NCI-H345 treated with DMSO at 0.1 percent for 48 hours (cell line): Measurements from ENCODE around the gene ABCC11.

Source experiments
- DNase-seq: peaks from one replicate; lab custom pipeline; 2025; ENCODE audit not compliant: unreplicated experiment; lab: John Stamatoyannopoulos, UW

ABCC11 gene

GRCh38 chr16:48247311-48247710 lies at the start of gene ABCC11:
Gene ABCC11 (minus strand): TSS chr16:48247539. CDS start chr16:48231921, 15,618 bp downstream.
- no peak for DNase-seq

- DNase-seq, result no peak
These were observed 48.3 kb upstream of the ABCC11 start for GRCh38 chr16:48295488-48296281.

GRCh38 chr16:48294724-48295123 lies 47.4 kb upstream of the ABCC11 start:
- DNase-seq, result no peak

DNA sequence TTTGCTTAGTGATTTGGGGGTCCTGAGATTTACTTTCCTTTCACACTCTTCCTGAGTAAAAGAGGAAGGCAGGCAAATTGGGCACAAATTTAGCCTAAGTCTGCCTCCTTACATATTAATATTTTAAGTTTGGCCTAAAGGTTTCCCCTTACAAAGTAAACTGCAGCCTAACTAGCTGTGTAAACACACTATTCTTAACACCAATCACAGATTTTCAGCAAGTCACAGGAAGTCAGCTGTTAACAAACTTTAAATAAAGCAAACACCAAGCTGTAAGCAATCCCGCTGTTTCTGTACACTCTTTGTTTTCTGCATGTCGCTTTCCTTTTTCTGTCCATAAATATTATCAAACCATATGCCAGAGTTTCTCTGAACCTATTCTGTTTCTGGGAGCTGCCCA lies 45.1 kb upstream of the ABCC11 start:
- no peak for DNase-seq

DNA sequence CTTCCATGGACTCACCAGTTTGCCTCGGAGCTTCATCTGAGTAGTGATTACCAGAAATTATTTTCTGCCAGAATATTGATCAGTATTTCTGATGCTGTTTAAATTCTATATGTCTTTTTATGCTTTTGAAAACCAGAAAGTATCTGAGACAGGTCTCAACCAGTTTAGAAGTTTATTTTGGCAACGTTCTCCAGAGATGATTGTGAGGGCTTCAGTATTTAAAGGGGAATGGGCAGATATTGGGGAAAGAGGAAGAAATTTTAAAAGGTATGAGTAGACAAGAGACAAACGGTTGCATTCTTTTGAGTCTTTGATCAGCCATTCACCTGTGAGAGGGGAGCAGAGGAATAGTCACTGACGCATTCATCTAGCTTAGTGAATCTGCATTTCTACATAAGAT lies 44.4 kb upstream of the ABCC11 start:
- no peak for DNase-seq

DNA sequence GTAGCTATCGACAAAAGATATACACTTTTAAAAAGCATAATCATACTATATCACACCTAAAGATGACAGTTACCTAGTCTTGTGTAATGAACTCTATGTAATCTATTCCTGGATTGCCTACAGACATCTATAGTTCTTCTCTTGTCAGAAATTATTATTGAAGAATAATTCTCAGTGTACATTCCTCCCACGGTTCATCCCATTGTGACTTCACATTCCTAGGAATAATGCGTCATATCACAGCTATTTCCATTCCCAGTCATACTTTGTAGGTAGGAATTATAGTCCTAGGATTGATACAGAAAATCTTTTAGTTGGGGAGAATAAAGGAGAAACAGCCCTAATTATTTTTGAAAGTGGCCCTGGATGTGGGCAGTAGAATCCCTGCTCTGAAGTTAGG lies 44.0 kb upstream of the ABCC11 start:
- no peak for DNase-seq

GRCh38 chr16:48287239-48287638 lies 39.9 kb upstream of the ABCC11 start:
- no peak for DNase-seq

GRCh38 chr16:48284772-48285409 lies 37.6 kb upstream of the ABCC11 start:
- DNase-seq, result no peak

DNA sequence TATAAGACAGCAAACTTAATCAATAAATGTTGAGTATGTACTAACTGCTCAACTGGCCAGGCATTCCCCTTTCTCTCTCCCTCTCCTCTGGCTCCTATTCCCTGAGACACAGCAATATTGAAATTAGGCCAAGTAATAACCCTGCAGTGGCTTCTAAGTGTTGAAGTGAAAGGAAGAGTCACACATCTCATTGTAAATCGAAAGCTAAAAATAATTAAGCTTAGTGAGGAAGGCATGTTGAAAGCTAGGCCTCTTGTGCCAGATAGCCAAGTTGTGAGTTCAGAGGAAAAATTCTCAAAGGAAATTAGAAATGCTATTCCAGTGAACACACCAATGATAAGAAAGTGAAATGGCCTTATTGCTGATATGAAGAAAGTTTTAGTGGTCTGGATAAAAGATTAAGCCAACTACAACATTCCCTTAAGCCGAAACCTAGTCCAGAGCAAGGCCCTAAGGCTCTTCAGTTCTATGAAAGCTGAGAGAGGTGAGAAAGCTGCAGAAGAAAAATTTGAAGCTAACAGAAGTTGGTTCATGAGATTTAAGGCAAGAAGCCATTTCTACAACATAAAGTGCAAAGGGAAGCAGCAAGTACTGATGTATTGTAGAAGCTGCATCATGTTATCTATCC lies 35.4 kb upstream of the ABCC11 start:
- DNase-seq, result no peak

DNA sequence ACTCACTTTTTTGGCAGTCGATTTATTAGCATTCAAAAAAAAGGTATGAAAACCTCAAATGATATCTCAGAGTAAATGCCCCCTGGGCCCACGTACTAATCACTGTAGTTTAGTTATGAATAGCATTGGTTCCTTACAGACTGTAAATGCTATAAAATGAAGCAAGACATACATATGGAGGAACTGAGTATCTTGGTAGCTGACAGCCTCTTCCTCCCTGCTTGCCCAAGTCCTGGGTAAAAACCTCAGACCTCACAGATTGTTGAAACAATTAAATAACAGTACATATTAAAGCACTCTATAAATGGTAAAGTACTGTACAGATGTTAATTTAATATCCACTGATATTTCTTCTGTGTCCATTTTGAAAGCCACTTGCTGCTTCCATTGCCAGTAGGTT lies 33.2 kb upstream of the ABCC11 start:
- no peak for DNase-seq

GRCh38 chr16:48279199-48279598 lies 31.9 kb upstream of the ABCC11 start:
- no peak for DNase-seq

- DNase-seq, result no peak
These were observed 29.8 kb upstream of the ABCC11 start for GRCh38 chr16:48277158-48277557.

- DNase-seq, result no peak
These were observed 28.8 kb upstream of the ABCC11 start for GRCh38 chr16:48276102-48276501.

GRCh38 chr16:48274476-48274875 lies 27.1 kb upstream of the ABCC11 start:
- DNase-seq, result no peak

DNA sequence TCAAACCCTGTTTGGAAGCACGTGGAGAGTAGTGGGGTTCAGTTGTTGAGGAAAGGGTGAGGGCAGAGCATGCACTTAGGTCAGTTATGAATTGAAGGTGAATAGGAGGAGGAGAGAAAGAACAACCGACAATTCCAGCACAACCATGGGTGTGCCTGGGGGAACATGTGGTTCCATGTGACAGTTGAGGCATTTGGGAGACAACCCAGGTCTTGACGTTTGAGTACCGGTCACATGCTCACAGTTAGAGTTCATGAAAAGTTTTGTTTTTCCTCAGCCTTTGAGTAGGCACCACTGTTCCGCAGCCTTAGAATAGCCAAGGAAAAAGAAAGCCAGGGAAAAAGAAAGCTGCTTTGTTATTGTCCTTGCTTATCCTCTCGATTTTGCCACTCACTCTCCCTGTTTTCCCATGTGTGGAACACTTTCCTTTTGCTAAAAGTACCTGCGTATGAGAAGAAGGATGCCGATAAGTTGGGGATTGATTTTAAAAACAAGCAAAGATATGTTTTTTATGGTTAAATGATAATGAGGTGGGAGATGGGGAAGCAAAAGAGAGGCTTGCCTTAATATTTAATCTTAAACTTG lies 25.6 kb upstream of the ABCC11 start:
- DNase-seq, result no peak

DNA sequence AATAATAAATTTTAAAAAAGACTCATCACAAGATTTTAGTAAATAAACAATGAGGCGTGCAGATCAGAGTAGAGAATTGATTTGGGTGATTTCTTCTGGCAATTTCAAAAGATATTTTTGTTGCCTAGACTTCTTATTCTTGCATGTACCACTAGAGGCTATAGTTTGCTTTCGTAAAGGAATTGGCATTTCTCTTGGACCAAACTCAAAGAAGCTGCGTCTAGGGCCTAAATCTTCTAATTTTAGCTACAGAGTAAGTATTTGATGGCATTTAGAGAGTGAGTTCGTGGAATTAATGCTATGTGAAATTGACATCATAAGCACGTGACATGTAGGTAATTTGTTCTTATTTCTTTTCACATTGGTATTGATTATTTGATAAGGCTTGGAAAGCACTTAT lies 24.4 kb upstream of the ABCC11 start:
- DNase-seq, result no peak

- no peak for DNase-seq
These were observed 21.7 kb upstream of the ABCC11 start for GRCh38 chr16:48269011-48269410.

DNA sequence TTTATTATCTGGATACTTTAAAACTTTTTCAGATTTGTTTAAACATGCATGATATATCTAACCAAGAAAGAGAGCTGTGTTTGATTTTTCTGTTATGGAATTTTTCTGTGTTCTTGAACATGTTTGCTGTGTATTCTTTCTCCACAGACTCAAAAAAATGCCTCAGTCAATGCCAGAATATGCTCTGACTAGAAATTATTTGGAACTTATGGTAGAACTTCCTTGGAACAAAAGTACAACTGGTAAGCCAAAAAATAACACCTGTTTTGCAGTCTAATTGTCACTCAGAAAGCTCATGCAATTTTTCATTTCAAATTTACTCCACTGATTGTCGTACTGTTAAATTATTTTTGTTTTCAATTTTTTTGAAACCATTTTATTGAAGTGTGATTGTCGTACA lies 15.3 kb upstream of the ABCC11 start:
- DNase-seq, result no peak

DNA sequence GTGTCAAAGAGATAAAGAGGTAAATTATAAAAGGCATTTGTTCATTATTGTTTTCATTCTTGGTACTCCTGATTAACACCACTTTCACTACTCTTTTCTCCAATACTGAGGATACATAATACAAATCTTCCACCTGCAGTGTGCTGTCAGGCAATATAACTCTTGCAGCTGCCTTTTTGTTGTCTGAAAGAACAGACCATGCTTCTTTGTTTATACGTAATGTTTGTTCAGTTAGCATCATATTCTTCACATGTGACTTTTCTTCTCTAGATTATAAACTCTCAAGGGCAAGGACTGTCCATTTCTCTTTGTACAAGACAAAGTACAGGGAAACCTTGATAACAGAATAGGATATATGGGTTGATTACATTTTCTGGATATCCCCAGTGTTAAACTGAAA lies 14.2 kb upstream of the ABCC11 start:
- DNase-seq, result no peak

DNA sequence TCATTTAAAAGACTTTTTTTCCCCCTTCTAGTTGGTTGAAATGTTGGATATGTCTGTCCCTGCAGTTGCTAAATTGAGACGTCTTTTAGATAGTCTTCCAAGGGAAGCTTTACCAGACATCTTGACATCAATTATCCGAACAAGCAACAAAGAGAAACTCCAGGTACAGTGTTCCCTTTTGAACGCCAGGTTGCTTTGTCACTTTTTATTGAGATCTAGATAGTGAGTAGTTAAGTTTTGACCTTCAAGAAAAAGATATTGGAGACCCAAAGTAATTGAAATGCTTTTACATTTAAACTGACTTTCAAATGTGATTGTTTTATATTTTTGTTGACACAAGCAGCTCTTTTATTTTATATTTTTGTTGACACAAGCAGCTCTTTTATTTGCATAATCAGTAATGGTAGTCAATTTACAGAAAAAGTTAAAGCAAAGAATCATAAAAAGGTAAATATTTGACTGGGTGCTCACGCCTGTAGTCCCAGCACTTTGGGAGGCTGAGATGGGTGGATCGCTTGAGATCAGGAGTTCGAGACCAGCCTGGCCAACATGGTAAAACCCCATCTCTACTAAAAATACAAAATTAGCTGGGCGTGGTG lies 9.3 kb upstream of the ABCC11 start:
- DNase-seq, result no peak

DNA sequence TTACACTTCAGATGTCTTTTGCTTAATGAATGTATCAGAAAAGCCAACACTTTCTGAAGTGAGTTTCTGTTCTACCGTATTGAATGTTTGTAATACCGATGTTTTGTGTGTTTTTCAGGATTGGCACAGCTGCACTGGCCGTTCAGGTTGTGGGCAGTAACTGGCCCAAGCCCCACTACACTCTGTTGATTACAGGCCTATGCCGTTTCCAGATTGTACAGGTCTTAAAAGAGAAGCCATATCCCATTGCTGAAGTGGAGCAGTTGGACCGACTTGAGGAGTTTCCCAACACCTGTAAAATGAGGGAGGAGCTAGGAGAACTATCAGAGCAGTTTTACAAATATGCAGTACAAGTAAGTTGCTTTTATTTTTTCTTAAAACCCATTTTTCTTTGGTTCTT lies 4.7 kb upstream of the ABCC11 start:
- DNase-seq, result no peak
